Measurements from ENCODE around the gene RAD51B. TPM values are rescaled to one million over a fixed set of nuclear protein-coding genes. Genes with fewer than 3 reads are reported as not detected.

The RAD51B gene
- total RNA-seq, 4 donors from 2014 or later: 12.6 to 26.4 (median 16.7) TPM

DNA sequence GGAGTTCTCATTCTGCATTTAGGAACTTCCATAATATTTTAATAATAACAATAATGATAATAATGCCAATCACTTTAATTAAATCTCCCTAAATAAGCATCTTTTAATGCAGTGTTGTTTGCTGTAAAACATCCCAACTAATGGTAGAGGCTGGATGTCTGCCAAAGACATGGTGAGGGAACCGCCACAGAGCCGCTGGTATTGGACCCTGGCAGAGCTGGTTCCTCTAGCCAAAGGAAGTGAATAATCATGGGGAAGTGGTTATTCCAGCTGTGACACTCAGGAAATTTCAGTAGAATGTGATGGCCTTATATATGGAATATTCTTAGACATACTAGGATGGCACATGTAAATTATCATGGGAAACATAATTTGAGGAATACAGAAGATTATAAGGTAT is 490.0 kb downstream of the RAD51B start:
- TF ChIP-seq EP300 (IDR thresholded peaks at IDR 0.05) (peak in 1 of 2 donors; percentile 5), POLR2A (IDR thresholded peaks at IDR 0.05) (no peak)
- TF ChIP-seq, protein P1, sequence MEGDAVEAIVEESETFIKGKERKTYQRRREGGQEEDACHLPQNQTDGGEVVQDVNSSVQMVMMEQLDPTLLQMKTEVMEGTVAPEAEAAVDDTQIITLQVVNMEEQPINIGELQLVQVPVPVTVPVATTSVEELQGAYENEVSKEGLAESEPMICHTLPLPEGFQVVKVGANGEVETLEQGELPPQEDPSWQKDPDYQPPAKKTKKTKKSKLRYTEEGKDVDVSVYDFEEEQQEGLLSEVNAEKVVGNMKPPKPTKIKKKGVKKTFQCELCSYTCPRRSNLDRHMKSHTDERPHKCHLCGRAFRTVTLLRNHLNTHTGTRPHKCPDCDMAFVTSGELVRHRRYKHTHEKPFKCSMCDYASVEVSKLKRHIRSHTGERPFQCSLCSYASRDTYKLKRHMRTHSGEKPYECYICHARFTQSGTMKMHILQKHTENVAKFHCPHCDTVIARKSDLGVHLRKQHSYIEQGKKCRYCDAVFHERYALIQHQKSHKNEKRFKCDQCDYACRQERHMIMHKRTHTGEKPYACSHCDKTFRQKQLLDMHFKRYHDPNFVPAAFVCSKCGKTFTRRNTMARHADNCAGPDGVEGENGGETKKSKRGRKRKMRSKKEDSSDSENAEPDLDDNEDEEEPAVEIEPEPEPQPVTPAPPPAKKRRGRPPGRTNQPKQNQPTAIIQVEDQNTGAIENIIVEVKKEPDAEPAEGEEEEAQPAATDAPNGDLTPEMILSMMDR (IDR thresholded peaks at IDR 0.05): no peak
- peaks cover 4 to 47% (median 25%) of the 10 kb centered on the region in 4 donors for H3K4me1 ChIP-seq

DNA sequence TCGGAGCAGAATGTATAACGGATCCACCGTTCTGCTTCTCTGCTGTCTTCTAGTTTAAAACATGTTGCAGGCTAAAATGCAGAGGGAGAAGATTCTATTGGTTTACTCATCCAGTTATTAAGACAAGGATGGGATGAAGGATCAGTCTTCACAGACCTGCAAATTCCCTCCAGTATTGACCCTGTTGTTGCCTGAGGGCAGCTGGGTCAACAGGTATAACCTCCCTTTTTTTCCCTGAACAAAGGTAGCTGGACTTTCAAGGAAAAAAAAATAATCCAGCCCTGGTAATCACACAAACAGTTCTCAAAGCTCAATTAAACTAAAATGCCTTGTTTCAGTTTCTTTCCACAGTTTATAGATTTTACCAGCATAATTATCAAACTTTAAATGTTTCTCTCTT is 492.7 kb downstream of the RAD51B start:
- DNase-seq (ENCODE audit: low spot score in 2 of 2): no peak
- Histone ChIP-seq H3K4me3 (no peak overlapping the region), H3K9me3 (no peaks in the 10 kb centered on the region), H3K36me3 (no peaks in the 10 kb centered on the region), H3K4me1 (peaks cover 4 to 60% (median 21%) of the 10 kb centered on the region in 4 donors), H3K27ac (no peak overlapping the region), H3K27me3 (no peaks in the 10 kb centered on the region)
- 95 to 96% methylated on average over 3 of the region's 3 CpGs for WGBS, 2 donors
- TF ChIP-seq POLR2A (IDR thresholded peaks at IDR 0.05) (no peak), EP300 (IDR thresholded peaks at IDR 0.05) (no peak)
- TF ChIP-seq, protein P1 (IDR thresholded peaks at IDR 0.05): no peak

More for the DNA sequence above, 490.0 kb downstream of the RAD51B start:
- Histone ChIP-seq H3K9me3 (no peaks in the 10 kb centered on the region), H3K4me3 (no peak overlapping the region), H3K27me3 (no peaks in the 10 kb centered on the region), H3K36me3 (no peaks in the 10 kb centered on the region), H3K27ac (peak overlapping the region in 2 of 4 donors; percentile 71 to 80)
- DNase-seq (ENCODE audit: low spot score in 2 of 2): no peak
- 57 to 66% methylated on average over 2 of the region's 2 CpGs for WGBS, 2 donors

DNA sequence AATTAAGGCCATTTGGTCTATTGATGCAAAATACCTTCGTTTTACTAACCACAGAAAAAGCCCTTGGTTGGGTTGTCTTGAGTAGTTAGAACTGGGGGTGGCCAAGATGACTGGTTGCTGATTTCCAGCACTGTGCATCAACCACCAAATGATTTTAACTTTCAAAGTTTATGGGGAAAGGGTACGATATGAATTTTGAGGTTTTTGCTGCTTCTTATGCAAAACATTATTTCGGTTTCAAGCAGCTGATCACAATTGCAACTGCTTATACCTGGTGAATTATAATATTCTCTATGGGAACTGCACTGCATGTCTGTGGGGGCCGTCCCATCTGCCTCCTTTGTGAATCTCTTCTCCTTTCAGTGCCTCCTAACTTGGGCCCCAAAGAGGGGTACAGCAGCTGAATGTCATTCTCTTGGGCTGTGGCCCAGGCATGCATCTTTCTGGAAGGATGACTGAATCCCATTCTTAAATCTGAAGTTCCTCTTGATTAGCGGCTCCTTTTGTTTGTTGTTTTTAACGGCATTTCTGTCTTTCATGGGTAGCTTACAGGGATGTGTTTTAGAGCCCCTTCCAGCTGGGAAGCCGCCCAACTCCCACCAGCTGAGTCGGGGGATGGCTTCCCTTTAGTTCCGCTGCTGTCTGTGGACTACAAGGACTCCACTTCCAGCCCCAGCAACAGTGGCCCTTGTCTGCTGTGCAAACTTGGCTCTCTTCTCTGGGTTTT is 493.5 kb downstream of the RAD51B start:
- H3K9me3 ChIP-seq: no peaks in the 10 kb centered on the region
- DNase-seq (ENCODE audit: low spot score in 2 of 2): no peak
- TF ChIP-seq, protein P1 (IDR thresholded peaks at IDR 0.05): no peak
- TF ChIP-seq EP300 (IDR thresholded peaks at IDR 0.05): no peak
- TF ChIP-seq POLR2A (IDR thresholded peaks at IDR 0.05): no peak
- WGBS, 2 donors: 69 to 72% methylated on average over 9 of the region's 9 CpGs
- H3K4me3 ChIP-seq: no peak overlapping the region
- peaks cover 1 to 58% (median 16%) of the 10 kb centered on the region in 4 donors for H3K4me1 ChIP-seq
- no peaks in the 10 kb centered on the region for H3K36me3 ChIP-seq
- H3K27me3 ChIP-seq: no peaks in the 10 kb centered on the region
- peak overlapping the region in 1 of 4 donors; percentile 22 for H3K27ac ChIP-seq

DNA sequence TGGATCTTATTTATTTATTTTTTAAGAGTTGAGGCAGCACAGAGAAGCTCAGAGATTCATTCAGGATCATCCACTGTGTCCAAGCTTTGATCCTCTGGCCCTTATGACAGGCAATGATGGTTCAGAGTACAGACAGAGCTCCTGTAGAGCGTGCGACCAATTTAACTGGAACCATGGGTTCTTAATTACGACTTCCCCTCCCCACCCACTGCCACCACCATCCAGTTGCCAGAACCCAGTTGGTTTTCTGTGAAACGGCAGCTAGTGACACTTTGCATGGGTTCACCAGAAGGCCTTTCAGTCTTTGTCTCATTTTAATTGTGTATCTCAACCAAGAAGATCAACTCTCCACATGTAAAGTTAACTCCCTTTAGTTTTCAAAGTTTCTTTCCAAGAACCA is 495.1 kb downstream of the RAD51B start:
- H3K4me1 ChIP-seq: peaks cover 0 to 58% (median 13%) of the 10 kb centered on the region in 4 donors
- H3K27me3 ChIP-seq: no peaks in the 10 kb centered on the region
- H3K27ac ChIP-seq: no peak overlapping the region
- no peak for TF ChIP-seq POLR2A (IDR thresholded peaks at IDR 0.05)
- no peak for TF ChIP-seq EP300 (IDR thresholded peaks at IDR 0.05)
- TF ChIP-seq, protein P1 (IDR thresholded peaks at IDR 0.05): no peak
- DNase-seq (ENCODE audit: low spot score in 2 of 2): no peak
- WGBS, 2 donors: 66 to 82% methylated on average over 4 of the region's 4 CpGs
- no peaks in the 10 kb centered on the region for H3K9me3 ChIP-seq
- no peaks in the 10 kb centered on the region for H3K36me3 ChIP-seq
- no peak overlapping the region for H3K4me3 ChIP-seq

DNA sequence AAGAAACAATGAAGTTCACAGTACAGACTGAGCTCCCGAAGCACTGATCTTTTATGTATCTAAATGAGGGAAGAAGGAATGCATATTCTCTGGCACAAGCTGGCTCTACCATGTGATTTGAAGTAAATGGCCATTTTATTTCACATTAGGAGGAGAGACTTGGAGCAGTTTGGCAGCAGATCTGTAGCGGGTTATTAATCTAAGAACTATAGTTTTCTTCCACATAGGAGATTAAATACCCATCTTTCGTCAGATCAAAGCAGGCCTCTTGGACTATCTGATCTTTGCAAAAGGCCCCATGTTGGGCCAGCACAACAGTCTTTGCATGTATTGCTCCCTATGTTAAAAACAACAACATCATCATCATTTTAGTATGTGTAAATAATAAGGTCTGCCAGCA is 495.5 kb downstream of the RAD51B start:
- Histone ChIP-seq H3K27me3 (no peaks in the 10 kb centered on the region), H3K4me3 (no peak overlapping the region), H3K36me3 (no peaks in the 10 kb centered on the region), H3K9me3 (no peaks in the 10 kb centered on the region), H3K27ac (no peak overlapping the region), H3K4me1 (peaks cover 0 to 60% (median 11%) of the 10 kb centered on the region in 4 donors)
- no peak for DNase-seq (ENCODE audit: low spot score in 2 of 2)
- TF ChIP-seq, protein P1 (IDR thresholded peaks at IDR 0.05): no peak
- TF ChIP-seq POLR2A (IDR thresholded peaks at IDR 0.05) (no peak), EP300 (IDR thresholded peaks at IDR 0.05) (no peak)
- WGBS, 2 donors: 65 to 78% methylated on average over 3 of the region's 3 CpGs

Measured in tibial nerve (tissue), 4 donors.